T-cell (primary cell): ENCODE measurements around the gene MMP25. TPM values are rescaled to one million over a fixed set of nuclear protein-coding genes. Genes with fewer than 3 reads are reported as not detected.
A peak's percentile ranks its signal among the peaks of the same experiment; 100 is the strongest.

Source experiments
- ATAC-seq, 4 experiments: fragments of 200-7000 bp in 3 of 4; fragments of 150-1000 bp in 1 of 4; cut with Tn5 transposase; replicated peaks in 1 of 4; 1 replicate in 3 of 4; 2 replicates in 1 of 4; pipeline ENCODE4 v1.10.0; 2021; ENCODE audit warnings: moderate library complexity in 3 of 4, mild to moderate bottlenecking in 2 of 4, moderate number of reproducible peaks in 1 of 4
- CTCF ChIA-PET, 2 donors: fragments of 300-600 bp; sonication (Branson Sonifier 250); formaldehyde crosslinking; loops; one replicate each; lab custom pipeline; 2022; ENCODE audit warnings: antibody characterized with exemption in 2 of 2; lab: Charles Lee
- POLR2A ChIA-PET, 2 donors: fragments of 300-600 bp; sonication (Branson Sonifier 250); formaldehyde crosslinking; loops; one replicate each; lab custom pipeline; 2022; ENCODE audit warnings: antibody characterized with exemption in 2 of 2; lab: Charles Lee
- DNase-seq, 35 experiments: peaks; one replicate each; pipeline versions ENCODE4 v3.0.0 to v3.0.0-alpha.2; 2013 to 2023
- H3K27ac ChIP-seq: one replicate; pipeline ENCODE4 v1.5.1; 2013; ENCODE audit warnings: low read length
- H3K27me3 ChIP-seq, 2 experiments: replicated peaks in 1 of 2; 1 replicate in 1 of 2; 2 replicates in 1 of 2; pipeline versions ENCODE4 v1.6.1 to v1.7.0; 2013; ENCODE audit warnings: low read length in 1 of 2, mixed read lengths in 1 of 2; ENCODE audit not compliant: control insufficient read depth in 2 of 2, insufficient read depth in 2 of 2; ENCODE audit errors: extremely low read depth in 1 of 2
- H3K36me3 ChIP-seq, 2 donors: 1 replicate in 1 of 2; 2 replicates in 1 of 2; pipeline versions ENCODE4 v1.6.1 to v1.7.0; 2013; ENCODE audit warnings: low read length in 1 of 2; ENCODE audit not compliant: control insufficient read depth in 2 of 2, insufficient read depth in 1 of 2; ENCODE audit errors: extremely low read depth in 1 of 2
- H3K4me1 ChIP-seq, 2 experiments: 1 replicate in 1 of 2; 2 replicates in 1 of 2; pipeline versions ENCODE4 v1.6.1 to v1.7.0; 2013; ENCODE audit warnings: low read length in 2 of 2, mixed read lengths in 1 of 2; ENCODE audit not compliant: insufficient read depth in 2 of 2, control insufficient read depth in 1 of 2; ENCODE audit errors: extremely low read depth in 1 of 2
- H3K4me3 ChIP-seq, 2 donors: 1 replicate in 1 of 2; 2 replicates in 1 of 2; pipeline versions ENCODE4 v1.5.1 to v1.7.0; 2013; ENCODE audit warnings: mild to moderate bottlenecking in 2 of 2, low read length in 1 of 2, moderate library complexity in 1 of 2; ENCODE audit not compliant: control insufficient read depth in 1 of 2; ENCODE audit errors: extremely low read depth in 1 of 2
- H3K9me3 ChIP-seq: 2 replicates; pipeline ENCODE4 v1.7.0; 2013
- H3K27ac Mint-ChIP-seq, 2 donors: one replicate each; pipeline ENCODE4 v1.8.0; 2020 to 2021; ENCODE audit warnings: mild to moderate bottlenecking in 2 of 2, mixed read lengths in 2 of 2
- H3K27me3 Mint-ChIP-seq, 2 donors: one replicate each; pipeline ENCODE4 v1.8.0; 2021 to 2022; ENCODE audit warnings: mixed read lengths in 2 of 2
- H3K36me3 Mint-ChIP-seq: one replicate; pipeline ENCODE4 v1.8.0; 2021; ENCODE audit warnings: mixed read lengths
- H3K4me1 Mint-ChIP-seq, 3 donors: one replicate each; pipeline ENCODE4 v1.8.0; 2020 to 2022; ENCODE audit warnings: mixed read lengths in 3 of 3, mild to moderate bottlenecking in 1 of 3
- H3K4me3 Mint-ChIP-seq, 3 donors: one replicate each; pipeline ENCODE4 v1.8.0; 2020 to 2022; ENCODE audit warnings: mild to moderate bottlenecking in 3 of 3, mixed read lengths in 3 of 3, moderate library complexity in 3 of 3
- H3K9me3 Mint-ChIP-seq, 3 donors: one replicate each; pipeline ENCODE4 v1.8.0; 2020 to 2022; ENCODE audit warnings: mixed read lengths in 3 of 3
- WGBS: methylation state at CpG from one replicate; pipeline ENCODE4 v1.1.5; 2013; ENCODE audit warnings: missing lambda C conversion rate; ENCODE audit not compliant: insufficient coverage; 5-methylcytosine and 5-hydroxymethylcytosine counted together
- total RNA-seq, 35 experiments: library from RNA in 6 of 35; stranded (reverse) in 6 of 35; fragments of 120-200 nt in 1 of 35; gene quantifications; one replicate each; pipeline versions ENCODE4 v1.2.1 to v1.2.4 and lab custom pipeline; 2013 to 2026

MMP25 gene
- total RNA-seq, 5 donors from 2014 or later (not counting 1 experiment from before 2014, with no cell fraction given): 1.6 to 9.6 (median 4.1) TPM

DNA sequence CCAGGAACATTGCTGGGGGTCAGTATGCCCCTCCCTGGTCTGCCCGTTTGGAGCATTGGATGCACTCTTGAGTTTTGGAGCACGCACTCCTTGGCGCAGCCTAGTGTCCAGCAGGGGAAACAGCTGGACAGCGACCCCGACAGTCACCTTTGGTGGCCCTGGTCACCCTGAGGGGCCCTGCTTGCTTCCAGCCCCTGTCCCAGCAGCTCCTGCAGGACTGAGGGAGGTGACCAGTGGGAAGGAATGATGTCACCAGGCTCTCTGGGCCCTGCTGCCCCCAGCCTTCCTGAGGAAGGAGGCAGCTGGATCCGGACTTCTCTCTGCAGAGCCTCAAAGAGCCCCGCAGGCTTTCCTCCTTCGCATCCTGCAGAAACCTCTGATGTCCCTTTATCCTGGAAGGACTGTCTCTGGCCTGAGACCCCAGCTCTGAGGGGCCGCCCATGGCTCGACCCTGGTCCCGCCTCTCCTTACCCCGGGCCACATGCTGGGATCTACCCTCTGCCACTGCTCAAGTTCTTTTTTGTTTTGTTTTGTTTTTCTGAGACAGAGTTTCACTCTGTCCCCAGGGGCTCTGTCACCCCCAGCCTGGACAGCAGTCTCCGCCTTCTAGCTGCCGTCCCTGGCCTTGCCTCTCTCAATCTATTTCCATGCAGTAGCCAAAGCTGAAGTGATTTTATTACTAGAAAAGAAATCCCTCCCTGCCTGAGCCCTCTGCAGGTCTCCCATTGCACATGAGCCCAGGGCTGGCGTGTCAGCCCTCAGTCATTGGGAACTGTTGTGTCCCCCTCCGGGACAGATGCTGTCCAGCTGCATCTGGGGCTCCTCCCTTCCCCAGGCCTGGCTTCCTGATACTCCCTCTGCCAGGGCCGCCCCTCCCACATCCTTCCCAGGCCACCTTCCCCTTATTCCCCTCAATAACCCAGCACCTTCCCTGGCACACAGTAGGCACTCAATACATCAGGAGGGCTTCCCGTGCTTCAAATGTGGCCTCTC is 41.2 kb downstream of the MMP25 start:
- no peaks in the 10 kb centered on the region for H3K36me3 Mint-ChIP-seq
- H3K27me3 Mint-ChIP-seq: no peaks in the 10 kb centered on the region
- H3K27me3 ChIP-seq: peaks cover 0 to 5% of the 10 kb centered on the region in 2 experiments
- no peaks in the 10 kb centered on the region for H3K36me3 ChIP-seq
- H3K4me1 Mint-ChIP-seq: peaks cover 40 to 60% (median 58%) of the 10 kb centered on the region in 3 donors
- CTCF ChIA-PET: no interaction called here
- peaks cover 11 to 56% of the 10 kb centered on the region in 2 experiments for H3K4me1 ChIP-seq
- ATAC-seq: peak in 1 of 4 experiments; percentile 22
- no peaks in the 10 kb centered on the region for H3K9me3 Mint-ChIP-seq
- whole genome bisulfite sequencing: 92% methylated on average over 13 of the region's 18 CpGs
- POLR2A ChIA-PET: interaction anchor here in 1 of 2 donors (1.1 kb wide), 1 partner anchor 13 kb away, joined by 3 read pairs; no protein-coding TSS in a partner anchor
- peak overlapping the region; percentile 85 to 86 for H3K27ac Mint-ChIP-seq
- no peak overlapping the region for H3K27ac ChIP-seq
- no peak for DNase-seq
- no peak overlapping the region for H3K4me3 ChIP-seq
- peak overlapping the region; percentile 65 to 67 (median 66) for H3K4me3 Mint-ChIP-seq
- no peaks in the 10 kb centered on the region for H3K9me3 ChIP-seq

DNA sequence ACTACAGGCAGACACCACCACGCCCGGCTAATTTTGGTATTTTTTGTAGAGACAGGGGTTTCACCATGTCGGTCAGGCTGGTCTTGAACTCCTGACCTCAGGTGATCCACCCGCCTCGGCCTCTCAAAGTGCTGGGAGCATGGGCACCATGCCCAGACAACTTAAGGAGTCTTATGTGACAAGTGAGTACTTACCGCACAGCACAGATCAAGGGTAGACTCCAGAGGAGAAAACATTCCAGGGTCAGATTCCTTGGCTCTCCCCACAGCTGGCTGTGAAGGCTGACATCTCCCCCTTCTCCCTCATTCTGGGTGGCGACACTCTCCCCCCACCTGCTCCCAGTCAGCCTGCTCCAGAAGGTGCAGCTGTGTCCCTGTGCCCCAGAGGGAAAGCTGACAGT is 42.1 kb downstream of the MMP25 start:
- Histone ChIP-seq H3K27ac (no peak overlapping the region), H3K27me3 (peaks cover 0 to 5% of the 10 kb centered on the region in 2 experiments), H3K4me1 (peaks cover 11 to 59% of the 10 kb centered on the region in 2 experiments), H3K4me3 (no peak overlapping the region), H3K36me3 (no peaks in the 10 kb centered on the region), H3K9me3 (no peaks in the 10 kb centered on the region)
- ChIA-PET CTCF (interaction anchor here in 1 of 2 donors (0.8 kb wide), 1 partner anchor 10 kb away, joined by 3 read pairs; no protein-coding TSS in a partner anchor), POLR2A (no interaction called here)
- Mint-ChIP-seq H3K36me3 (no peaks in the 10 kb centered on the region), H3K27me3 (no peaks in the 10 kb centered on the region), H3K4me1 (peaks cover 40 to 57% (median 54%) of the 10 kb centered on the region in 3 donors), H3K9me3 (no peaks in the 10 kb centered on the region), H3K4me3 (peak overlapping the region in 1 of 3 donors; percentile 67), H3K27ac (peak overlapping the region; percentile 85 to 86)
- DNase-seq (no peak), ATAC-seq (no peak)
- WGBS: 95% methylated on average over 5 of the region's 7 CpGs

DNA sequence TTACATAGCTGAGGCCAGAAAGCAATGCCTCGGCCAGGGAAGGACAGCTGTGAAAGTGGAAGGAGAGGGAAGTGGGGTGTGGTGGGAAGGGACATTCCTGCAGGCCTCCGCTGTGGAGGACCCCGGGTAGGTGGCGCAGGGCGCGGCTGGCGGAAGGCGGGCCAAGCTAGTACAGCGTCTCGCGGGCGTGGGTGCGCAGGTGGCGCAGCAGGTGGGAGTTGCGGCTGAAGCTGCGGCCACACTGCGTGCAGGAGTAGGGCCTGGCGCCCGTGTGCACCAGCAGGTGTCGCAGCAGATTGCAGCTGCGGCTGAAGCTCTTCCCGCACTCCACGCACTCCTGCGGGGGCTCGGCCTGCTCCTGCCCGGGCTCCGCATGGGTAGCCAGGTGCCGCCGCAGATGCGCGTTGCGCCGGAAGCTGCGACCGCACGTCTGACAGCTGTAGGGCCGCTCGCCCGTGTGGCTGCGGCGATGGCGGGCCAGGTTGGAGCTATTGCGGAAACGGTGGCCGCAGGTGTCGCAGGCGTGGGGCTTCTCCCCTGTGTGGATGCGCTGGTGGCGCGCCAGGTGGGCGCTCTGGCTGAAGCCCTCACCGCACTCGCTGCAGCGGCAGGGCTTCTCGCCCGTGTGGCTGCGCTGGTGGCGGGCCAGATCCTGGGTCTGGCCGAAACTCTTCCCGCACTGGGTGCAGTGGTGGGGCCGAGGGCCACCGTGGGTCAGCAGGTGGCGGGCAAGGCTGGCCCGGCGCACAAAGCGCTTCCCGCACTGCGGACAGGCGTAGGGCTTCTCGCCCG is 42.8 kb downstream of the MMP25 start:
- peaks cover 11 to 63% of the 10 kb centered on the region in 2 experiments for H3K4me1 ChIP-seq
- Mint-ChIP-seq H3K4me1 (peaks cover 40 to 55% (median 52%) of the 10 kb centered on the region in 3 donors), H3K9me3 (no peaks in the 10 kb centered on the region), H3K4me3 (no peak overlapping the region), H3K36me3 (no peaks in the 10 kb centered on the region), H3K27ac (no peak overlapping the region), H3K27me3 (no peaks in the 10 kb centered on the region)
- no peaks in the 10 kb centered on the region for H3K36me3 ChIP-seq
- peaks cover 0 to 5% of the 10 kb centered on the region in 2 experiments for H3K27me3 ChIP-seq
- ATAC-seq (no peak), DNase-seq (no peak)
- ChIA-PET CTCF (interaction anchor here in 1 of 2 donors (0.8 kb wide), 1 partner anchor 9 kb away, joined by 3 read pairs; no protein-coding TSS in a partner anchor), POLR2A (no interaction called here)
- no peak overlapping the region for H3K4me3 ChIP-seq
- H3K9me3 ChIP-seq: no peaks in the 10 kb centered on the region
- H3K27ac ChIP-seq: no peak overlapping the region
- 96% methylated on average over 65 of the region's 71 CpGs for WGBS

GRCh38 chr16:3089717-3090592 is 43.6 kb downstream of the MMP25 start:
- no peak for ATAC-seq
- Mint-ChIP-seq H3K27ac (no peak overlapping the region), H3K4me3 (no peak overlapping the region), H3K4me1 (peaks cover 45 to 55% (median 52%) of the 10 kb centered on the region in 3 donors), H3K27me3 (no peaks in the 10 kb centered on the region), H3K9me3 (no peaks in the 10 kb centered on the region), H3K36me3 (no peaks in the 10 kb centered on the region)
- H3K4me1 ChIP-seq: peaks cover 11 to 71% of the 10 kb centered on the region in 2 experiments
- DNase-seq: no peak
- ChIA-PET POLR2A (no interaction called here), CTCF (no interaction called here)
- H3K36me3 ChIP-seq: no peaks in the 10 kb centered on the region
- H3K27me3 ChIP-seq: peaks cover 0 to 5% of the 10 kb centered on the region in 2 experiments
- WGBS: 97% methylated on average over 77 of the region's 81 CpGs
- no peaks in the 10 kb centered on the region for H3K9me3 ChIP-seq
- H3K27ac ChIP-seq: no peak overlapping the region
- no peak overlapping the region for H3K4me3 ChIP-seq

DNA sequence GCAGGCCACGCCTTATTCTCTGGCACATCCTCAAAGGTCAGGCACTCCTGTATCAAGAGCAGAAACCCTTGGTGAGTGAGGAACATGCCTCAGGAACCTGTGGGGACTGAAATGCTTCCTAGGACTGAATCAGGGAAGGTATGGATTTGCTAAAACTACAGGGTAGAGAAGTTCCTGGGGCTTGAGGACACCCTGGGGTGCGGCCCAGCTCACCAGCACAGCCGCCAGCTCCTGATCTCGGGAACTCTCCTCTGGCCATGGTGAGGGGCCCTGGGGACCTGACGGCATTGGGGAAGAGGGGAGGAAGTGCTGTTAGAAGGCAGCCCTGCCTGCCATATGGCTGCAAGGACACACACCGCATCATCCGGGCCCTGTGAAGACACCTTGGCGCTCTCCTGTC is 45.2 kb downstream of the MMP25 start:
- WGBS: 85% methylated on average over 5 of the region's 8 CpGs
- Mint-ChIP-seq H3K36me3 (no peaks in the 10 kb centered on the region), H3K27me3 (no peaks in the 10 kb centered on the region), H3K27ac (peak overlapping the region in 1 of 2 donors; percentile 28), H3K4me3 (no peak overlapping the region), H3K4me1 (peaks cover 37 to 56% (median 52%) of the 10 kb centered on the region in 3 donors), H3K9me3 (no peaks in the 10 kb centered on the region)
- Histone ChIP-seq H3K36me3 (no peaks in the 10 kb centered on the region), H3K4me1 (peaks cover 12 to 83% of the 10 kb centered on the region in 2 experiments), H3K4me3 (no peak overlapping the region), H3K27me3 (peaks cover 0 to 5% of the 10 kb centered on the region in 2 experiments), H3K9me3 (no peaks in the 10 kb centered on the region), H3K27ac (no peak overlapping the region)
- no peak for DNase-seq
- no peak for ATAC-seq
- ChIA-PET CTCF (no interaction called here), POLR2A (interaction anchor here in 1 of 2 donors (0.9 kb wide), 1 partner anchor 37 kb away, joined by 4 read pairs; no protein-coding TSS in a partner anchor)
